Measurements from ENCODE around the gene PITRM1.

PITRM1 gene

GRCh38 chr10:3139216-3139910 is 33.2 kb downstream of the PITRM1 start:
- DNase-seq (ENCODE audit: low spot score), result no peak

DNA sequence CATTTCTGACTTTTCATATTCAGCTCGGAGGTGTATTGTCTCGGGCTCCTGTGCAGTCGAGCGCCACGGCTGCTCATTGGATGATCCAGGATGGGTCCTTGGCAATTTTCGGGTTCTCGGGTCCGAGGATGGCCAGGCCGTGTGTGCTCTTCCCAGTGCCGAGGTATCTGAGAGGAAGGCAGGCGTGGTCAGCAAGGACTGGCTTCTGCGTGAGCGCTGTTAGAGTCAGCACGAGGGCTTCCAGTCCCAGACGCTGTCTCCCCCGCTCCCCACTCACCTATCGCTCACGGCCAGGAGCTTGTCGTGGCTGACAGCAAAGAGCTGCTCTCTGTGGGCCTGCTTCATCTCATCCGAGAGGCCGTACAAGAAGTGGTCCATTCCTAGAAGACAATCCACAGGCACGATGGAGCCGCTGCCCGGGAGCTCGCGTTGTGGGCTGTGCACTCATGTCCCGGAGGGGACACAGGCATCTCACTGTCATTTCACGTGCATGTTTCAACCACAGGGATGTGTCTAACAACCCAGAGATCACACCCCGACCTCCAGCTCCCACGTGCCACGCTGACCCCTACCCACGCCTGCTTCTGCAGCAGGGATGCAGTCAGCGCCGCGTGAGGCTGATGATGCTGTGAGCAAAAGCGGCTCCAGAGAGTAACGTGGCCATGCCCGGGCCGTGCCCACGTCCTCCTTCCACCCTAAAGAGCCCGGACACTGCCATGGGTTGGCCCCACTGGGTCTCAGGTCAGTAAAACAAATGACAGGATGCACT is 34.4 kb downstream of the PITRM1 start:
- no peak for DNase-seq (ENCODE audit: low spot score)

DNA sequence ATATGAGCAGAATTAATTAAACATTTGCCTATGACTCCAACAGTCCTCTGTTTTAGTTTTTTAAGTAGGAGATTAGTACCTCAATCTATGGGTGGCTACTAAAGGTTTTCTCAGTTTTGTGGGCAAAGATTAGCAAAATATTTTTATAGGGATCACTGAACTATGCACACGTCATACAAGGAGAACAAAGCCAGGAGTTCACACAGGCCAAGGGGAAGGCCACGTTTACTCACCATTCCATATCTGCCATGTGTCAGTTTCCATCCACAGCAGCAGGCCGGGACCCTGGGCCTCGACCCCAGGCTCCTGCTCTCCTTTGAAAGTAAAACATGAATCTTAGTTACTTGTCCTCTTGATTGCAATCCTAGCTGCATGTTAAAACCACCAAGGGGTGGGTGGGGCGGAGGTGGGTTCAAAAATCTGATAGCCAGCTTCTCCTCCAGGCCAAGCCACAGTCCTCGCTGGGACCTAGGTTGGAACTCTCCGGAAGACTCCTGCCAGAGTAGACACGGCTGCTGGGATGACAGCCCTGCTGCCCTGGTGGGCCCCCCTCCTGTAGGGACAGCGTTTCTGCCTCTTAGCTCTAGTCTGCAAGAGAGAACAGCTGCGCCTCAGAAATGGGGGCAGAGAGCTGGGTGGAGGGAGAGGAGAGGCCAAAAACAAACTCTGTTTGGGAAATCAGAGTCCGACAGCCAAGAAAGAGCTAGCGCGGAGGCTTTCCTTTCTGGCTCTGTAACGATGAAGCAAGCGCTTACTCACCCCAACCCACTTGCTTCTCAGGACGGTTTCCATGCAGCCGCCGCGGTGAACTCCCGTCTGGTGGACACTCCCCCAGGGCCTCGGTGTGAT is 35.6 kb downstream of the PITRM1 start:
- DNase-seq (ENCODE audit: low spot score), result no peak

DNA sequence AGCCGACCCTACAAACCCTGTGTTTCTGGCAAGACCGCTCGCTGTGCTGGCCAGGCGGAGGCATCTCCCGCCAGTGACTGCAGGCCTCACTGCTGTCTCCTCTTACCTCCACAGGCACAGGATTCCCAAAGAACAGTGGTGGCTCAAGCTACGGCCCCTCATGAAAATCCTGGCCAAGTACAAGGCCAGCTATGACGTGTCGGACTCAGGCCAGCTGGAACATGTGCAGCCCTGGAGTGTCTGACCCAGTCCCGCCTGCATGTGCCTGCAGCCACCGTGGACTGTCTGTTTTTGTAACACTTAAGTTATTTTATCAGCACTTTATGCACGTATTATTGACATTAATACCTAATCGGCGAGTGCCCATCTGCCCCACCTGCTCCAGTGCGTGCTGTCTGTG is 36.2 kb downstream of the PITRM1 start:
- no peak for DNase-seq (ENCODE audit: low spot score)

- DNase-seq (ENCODE audit: low spot score), result no peak
Observed at GRCh38 chr10:3135006-3135405, 37.6 kb downstream of the PITRM1 start.

DNA sequence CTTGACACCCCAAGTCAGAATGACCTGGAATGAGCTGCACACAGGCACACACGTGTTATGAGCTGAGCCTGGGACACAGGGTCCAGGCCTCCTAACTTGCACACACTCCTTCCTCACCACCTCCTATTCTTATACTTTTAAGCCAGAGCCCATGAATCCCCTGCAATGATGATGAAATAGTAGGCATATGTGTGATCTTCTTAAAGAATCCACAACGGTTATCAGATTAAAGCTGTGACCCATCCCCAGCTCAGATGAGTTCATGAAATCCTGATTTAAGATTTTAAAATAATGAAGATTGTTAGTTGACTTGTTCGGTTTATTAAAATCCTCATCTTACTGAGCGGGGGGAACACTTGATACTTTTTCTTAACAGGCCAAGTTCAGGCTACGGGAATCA is 38.6 kb downstream of the PITRM1 start:
- no peak for DNase-seq (ENCODE audit: low spot score)

GRCh38 chr10:3132036-3133025 is 40.3 kb downstream of the PITRM1 start:
- no peak for DNase-seq (ENCODE audit: low spot score)

DNA sequence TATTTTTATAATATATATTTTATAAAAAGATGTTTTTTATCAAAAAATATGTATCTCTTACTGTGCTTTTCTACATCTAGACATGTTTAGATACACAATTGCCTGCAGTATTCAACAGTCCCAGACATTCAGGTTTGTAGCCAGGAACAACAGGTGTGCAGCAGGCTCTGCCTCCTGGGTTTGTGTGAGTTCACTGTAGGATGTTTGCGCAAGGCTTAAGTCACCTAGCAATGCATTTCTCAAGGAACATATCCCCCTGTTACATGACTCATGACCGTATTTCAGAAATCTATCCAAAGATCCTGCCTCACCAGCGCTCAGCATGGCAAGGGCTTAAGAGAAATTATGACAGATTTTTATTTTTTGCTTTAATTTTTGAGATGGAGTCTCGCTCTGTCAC is 41.5 kb downstream of the PITRM1 start:
- DNase-seq (ENCODE audit: low spot score), result no peak

DNA sequence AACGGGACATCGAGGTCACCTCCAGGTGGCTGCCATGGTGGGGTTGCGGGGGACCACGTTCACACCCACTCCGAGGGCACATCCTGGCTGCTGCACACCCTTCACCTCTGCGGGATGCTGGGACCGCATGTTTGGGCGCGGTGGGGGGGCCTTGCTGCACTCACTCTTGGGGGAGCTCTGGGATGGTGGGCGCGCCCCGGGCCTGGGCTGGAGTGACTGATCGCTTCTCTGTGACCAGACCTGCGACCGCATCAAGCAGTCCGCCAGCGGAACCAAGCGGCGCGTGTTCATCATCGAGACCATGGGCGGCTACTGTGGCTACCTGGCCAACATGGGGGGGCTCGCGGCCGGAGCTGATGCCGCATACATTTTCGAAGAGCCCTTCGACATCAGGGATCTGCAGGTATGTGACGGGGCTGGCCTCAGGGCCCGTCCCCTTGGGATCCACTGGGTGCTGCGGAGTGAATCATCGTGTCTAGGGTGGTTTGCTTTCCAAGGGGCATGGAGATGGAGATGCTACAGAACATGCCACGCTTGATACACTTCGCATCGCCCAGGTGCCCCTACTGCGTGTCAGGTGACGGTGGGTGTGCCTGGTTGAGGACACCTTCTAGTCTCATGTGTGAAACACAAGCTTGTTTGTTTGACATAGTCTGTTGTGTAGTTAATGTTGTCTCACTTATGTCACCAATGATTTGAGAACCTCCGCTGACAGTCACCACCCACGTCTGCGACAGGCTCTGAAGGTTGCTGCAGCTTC is 42.8 kb downstream of the PITRM1 start:
- DNase-seq (ENCODE audit: low spot score), result no peak

GRCh38 chr10:3128379-3129130 is 44.0 kb downstream of the PITRM1 start:
- no peak for DNase-seq (ENCODE audit: low spot score)

DNA sequence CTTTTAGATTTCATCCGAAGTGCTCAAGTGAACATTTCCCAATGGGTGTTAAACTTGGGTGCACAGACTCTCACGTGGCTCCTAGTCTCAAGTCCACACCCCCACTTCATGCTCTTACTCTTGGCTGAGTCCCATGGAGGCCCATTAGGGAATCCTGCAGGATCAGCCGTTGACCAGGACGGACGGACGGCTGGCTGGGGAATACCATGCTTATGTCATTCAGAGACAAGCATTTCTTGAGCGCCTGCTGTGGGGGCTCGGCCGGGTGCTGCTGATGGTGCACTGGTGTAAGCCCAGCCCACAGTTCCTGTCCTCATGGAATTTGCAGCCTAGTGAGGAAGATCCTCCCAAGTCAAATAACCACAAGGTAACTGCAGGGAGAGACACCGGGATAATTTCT is 44.7 kb downstream of the PITRM1 start:
- DNase-seq (ENCODE audit: low spot score), result no peak

- no peak for DNase-seq (ENCODE audit: low spot score)
Observed at GRCh38 chr10:3126741-3127346, 45.7 kb downstream of the PITRM1 start.

DNA sequence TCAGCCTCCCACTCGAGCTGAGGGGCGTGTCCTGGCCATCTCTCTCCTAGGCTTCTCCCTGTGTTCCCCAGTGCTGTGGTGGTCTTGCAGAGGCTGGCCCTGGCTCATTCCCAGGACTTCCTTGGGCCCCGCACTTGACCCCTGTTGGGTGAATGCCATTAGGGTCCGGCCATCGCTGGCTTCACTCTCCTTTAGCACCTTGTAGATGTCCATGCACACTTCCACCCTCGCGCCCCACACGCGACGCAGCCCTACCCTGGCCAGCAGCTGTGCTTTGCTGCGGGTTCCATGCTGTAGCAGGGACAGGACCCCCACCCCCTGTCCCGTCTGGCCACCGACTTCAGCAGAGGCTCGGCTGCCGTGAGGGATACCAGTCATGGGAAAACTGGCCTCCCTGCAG is 46.3 kb downstream of the PITRM1 start:
- no peak for DNase-seq (ENCODE audit: low spot score)

DNA sequence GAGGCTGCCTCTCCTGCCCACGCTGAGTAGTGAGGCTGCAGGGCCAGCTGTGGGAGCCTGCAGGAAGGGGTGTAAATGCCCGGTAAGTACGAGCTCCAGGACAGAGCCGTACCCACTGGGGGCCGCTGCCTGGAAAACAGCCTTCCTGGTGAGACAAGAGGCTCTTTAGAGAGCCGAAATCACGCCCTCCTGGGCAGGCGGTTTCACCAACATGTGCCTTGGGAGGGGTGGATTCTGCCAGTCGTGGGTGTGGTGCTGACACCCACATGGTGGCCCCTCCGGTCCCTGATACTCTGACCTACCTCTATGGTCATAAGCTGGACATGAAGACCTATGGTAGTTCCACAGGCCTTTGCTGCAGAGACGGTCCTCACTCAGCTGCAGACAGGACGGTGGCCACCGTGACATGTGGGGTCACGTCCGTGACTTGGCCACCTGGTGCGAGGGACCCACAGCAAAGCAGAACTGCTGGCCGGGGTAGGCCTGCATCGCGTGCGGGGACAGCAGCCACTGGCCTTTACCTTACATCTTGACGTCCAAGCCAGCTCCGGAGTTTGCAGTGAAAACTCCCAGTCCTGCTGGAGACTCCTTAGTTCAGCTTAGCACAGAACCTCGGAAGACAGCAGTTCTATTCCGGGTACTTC is 46.9 kb downstream of the PITRM1 start:
- no peak for DNase-seq (ENCODE audit: low spot score)

DNA sequence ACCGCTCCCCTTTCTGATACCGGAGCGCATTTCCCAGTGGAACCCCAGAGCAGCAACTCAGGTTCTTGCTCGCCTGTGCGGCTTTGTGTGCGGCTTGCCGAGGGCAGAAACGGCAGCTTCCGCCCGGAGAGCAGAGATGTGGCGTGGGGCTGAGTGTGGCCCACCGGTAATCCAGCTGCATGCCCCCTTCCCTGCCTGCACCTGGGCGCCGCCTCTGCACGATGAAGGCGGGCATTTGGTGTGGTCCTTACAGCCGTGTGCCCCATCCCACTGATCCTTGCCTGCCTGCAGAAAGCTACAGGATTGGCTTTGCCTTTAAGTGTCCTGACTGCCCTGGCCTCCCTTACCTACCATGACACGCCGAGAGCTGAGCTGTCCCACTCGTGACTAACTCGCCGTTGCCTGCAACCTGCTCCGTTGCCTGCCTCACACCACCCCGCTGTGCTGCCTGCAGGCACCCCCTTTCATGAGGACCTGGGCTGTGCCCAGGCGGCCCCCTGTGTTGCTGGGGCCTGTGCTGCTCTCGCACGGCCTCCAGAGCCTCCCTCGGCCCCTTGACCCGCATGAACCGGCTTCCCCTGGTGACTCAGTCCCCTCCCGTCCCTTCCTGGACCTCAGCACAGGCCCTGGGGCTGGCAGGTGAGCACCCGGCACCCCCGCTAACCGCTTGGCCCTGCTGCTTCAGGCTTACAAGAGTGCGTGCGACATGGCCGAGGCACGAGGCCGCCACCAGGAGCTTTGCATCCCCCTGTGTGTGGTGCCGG is 48.0 kb downstream of the PITRM1 start:
- no peak for DNase-seq (ENCODE audit: low spot score)

- DNase-seq (ENCODE audit: low spot score), result no peak
Observed at GRCh38 chr10:3123571-3124411, 48.8 kb downstream of the PITRM1 start.

- DNase-seq (ENCODE audit: low spot score), result no peak
Observed at GRCh38 chr10:3122486-3123205, 49.9 kb downstream of the PITRM1 start.
